MM.1S (cell line): ENCODE data around the gene LTBP3.

Experiments
- CTCF ChIP-seq: fragments of 300-600 bp; sonication (generic); IDR thresholded peaks from 2 replicates; pipeline ENCODE4 v1.5.1; 2016; ENCODE audit warnings: antibody characterized with exemption, low read length, mixed read lengths
- EZH2 ChIP-seq: fragments of 300-600 bp; sonication (generic); optimal IDR thresholded peaks from 2 replicates; pipeline ENCODE3; 2017; ENCODE audit warnings: low read depth, mild to moderate bottlenecking, antibody characterized with exemption, low read length, mixed read lengths
- EZH2phosphoT487 ChIP-seq: fragments of 300-600 bp; sonication (generic); IDR thresholded peaks from 2 replicates; pipeline ENCODE4 v1.6.1; 2018; ENCODE audit warnings: antibody characterized with exemption, low read length

GRCh38 chr11:65541093-65541982 lies 16.8 kb downstream of the LTBP3 start:
- TF ChIP-seq CTCF (no peak), EZH2phosphoT487 (no peak), EZH2 (no peak)
